HG03175 (cell line): Measurements from ENCODE around the gene MYBPHL.

Source experiments
- ATAC-seq: cut with Tn5 transposase; IDR thresholded peaks from one replicate; pipeline ENCODE4 v1.9.1; 2021; ENCODE audit warnings: mild to moderate bottlenecking, moderate library complexity; ENCODE audit not compliant: unreplicated experiment

The MYBPHL gene, protein sequence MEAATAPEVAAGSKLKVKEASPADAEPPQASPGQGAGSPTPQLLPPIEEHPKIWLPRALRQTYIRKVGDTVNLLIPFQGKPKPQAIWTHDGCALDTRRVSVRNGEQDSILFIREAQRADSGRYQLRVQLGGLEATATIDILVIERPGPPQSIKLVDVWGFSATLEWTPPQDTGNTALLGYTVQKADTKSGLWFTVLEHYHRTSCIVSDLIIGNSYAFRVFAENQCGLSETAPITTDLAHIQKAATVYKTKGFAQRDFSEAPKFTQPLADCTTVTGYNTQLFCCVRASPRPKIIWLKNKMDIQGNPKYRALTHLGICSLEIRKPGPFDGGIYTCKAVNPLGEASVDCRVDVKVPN

GRCh38 chr1:109306832-109307273, at the start of gene MYBPHL:
Gene MYBPHL, minus strand, starts transcription at chr1:109307011. Its CDS starts 20 bp downstream, at chr1:109306991.
- ATAC-seq, result no peak

DNA sequence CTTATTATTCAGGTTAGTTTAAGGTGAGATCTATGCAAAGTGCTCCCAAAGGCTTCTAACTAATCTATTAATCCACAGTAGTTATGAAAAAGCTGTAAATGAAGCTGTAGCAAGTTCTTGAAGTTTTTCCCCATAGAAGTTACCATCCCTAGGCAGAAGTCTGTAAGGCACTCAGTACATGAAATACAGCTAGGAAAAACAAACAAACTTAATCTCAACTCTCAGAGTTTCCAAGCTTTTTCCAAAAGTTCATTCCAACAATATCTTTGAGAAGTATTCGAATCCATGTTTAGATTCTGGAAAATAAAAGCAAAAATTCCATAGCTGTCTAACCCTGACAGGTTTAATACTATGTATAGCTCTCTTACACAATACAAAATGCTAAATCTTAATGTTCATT, 49.7 kb upstream of the MYBPHL start:
- no peak for ATAC-seq

DNA sequence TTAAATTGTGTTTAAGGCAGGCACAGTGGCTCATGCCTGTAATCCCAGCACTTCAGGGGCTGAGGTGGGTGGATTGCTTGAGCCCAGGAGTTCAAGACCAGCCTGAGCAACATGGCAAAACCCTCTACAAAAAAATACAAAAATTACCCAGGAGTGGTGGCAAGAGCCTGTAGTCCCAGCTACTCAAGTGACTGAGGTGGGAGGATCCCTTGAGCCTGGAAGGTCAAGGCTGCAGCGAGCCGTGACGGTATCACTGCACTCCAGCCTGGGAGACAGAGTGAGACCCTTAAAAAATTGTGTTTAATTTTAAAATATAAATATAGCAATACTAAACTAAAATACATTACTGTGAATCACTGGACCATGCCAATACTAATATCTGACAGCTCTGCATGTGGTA, 48.1 kb upstream of the MYBPHL start:
- ATAC-seq, result no peak

DNA sequence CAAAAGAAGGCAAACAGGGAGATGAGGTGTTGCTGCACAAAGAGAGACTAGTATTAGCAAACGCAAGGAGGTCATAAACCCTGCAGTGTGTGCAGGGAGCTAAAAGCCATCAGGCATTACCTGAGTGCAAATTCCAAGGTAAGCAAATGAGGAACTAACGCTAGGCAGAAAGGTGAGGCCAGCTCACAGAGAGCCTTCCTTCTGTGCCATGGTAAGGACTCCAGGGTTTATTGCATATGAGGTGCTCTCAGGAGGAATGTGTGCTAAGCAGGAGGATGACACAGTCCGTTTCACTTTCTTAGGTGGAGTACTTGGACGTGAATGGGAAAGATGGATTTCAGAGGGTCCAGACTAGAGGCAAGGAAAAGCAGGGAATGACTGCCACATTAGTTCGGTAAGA, 44.6 kb upstream of the MYBPHL start:
- no peak for ATAC-seq

DNA sequence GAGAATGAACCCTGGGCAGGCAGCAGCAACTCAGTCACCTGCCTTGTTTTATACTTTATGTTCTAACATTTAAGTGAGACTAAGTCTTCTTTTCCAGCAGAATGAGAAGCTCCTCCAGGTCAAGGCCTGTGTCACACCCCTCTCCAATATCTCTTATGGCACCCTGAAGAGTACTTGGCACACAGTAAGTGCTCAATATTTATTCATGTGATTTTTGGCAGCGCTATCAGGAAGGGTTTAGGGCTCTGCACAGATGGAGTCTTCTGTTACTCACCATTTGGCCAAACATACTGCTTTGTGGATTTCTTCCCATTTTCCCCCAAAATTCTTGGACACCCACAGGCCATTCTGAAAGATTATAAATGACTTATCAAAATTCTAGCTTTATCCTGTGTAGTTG, 43.8 kb upstream of the MYBPHL start:
- ATAC-seq, result no peak

DNA sequence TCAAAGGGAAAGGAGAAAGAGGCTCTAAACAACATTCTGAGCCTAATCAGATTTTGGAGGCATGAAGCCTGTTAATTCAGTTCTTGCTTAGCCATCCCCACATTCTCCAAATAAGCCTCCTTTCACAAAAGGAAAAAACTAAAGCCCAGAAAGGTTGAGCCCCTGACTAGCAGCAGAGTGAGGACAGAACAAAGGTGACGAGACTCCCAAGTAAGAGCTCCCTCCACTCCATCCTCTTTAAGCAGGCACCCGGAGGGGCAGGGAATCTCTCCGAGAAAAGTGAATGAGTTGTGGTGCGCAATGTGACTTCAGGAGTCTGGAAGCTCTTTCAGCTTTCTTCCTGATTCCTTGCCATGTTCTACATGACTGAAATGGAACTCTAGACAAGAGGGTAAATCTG, 43.4 kb upstream of the MYBPHL start:
- ATAC-seq, result no peak

- ATAC-seq, result no peak
These were observed 40.7 kb upstream of the MYBPHL start for GRCh38 chr1:109347511-109347910.

DNA sequence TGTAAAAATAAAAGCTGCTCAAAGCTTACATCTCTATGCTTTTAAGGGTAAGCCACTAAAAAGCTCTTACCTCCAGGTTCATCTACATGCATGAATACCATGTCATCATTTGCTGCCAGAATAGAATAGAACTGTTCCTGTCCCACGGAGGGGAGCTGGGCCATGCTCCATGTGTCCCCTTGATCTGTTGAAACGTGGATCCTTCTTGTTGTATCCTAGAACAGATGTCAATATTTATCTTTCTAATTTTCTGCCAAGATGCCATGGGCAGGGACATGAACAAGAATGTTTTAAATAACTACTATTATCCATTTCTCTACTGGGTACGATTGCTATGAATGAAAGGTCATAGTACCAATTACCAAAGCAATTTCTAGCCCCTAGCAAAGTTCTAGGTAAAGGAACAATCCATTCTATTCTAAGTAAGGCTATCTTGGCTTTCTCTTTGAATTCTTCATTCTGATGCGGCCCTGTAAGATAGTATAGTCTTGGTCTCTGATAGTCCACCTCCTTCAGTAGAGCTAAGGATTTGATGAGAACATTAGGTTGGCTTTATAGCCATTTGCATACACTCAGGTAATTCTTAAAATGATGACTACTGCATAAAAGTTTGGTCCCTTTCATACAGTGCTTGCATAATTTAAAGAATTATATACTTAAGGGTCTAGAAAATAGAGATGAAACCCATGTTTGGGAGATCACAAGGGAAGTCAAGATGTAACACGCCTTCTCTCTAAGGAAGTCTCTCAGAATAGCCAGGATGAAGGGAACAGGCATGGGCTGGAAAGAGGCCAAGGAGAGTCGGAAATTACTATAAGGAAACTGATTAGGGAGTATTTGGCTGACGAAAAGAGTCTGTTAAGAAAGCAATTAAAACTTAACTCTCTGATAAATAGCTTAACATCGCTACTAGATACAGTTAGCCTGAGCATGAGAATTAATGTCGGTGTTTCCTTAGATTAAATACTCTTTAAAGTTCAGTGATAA, 35.4 kb upstream of the MYBPHL start:
- ATAC-seq, result no peak

DNA sequence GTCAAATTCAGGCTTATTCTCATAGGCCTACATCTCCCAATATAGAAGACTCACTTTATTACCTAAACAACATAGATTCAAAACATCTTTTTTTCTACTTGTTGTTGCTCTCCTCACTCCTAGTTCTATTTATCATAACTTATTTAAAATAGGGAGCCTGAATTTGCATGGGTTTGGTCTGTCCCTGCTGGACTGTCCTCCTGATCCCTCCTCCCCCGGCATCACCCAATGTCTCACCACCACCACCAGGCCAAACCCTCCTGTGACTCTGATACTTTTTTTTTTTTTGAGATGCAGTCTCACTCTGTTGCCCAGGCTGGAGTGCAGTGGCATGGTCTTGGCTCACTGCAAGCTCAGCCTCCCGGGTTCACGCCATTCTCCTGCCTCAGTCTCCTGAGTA, 31.8 kb upstream of the MYBPHL start:
- no peak for ATAC-seq

- ATAC-seq, result no peak
These were observed 31.3 kb upstream of the MYBPHL start for GRCh38 chr1:109338091-109338490.

GRCh38 chr1:109335091-109335490, 28.3 kb upstream of the MYBPHL start:
- ATAC-seq, result no peak

DNA sequence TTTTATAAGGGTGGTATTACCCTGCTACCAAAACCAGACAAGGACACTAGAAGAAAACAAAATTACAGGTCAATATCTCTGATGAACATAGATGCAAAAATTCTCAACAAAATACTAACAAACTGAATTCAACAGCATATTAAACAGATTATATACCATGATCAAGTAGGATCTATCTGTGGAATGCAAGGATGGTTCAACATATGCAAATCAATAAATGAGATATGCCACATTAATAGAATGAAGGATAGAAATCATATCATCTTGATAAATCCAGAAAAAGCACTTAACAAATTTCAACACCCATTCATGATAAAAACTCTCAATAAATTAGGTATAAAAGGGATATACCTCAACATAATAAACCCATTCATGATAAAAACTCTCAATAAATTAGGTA, 24.3 kb upstream of the MYBPHL start:
- no peak for ATAC-seq

DNA sequence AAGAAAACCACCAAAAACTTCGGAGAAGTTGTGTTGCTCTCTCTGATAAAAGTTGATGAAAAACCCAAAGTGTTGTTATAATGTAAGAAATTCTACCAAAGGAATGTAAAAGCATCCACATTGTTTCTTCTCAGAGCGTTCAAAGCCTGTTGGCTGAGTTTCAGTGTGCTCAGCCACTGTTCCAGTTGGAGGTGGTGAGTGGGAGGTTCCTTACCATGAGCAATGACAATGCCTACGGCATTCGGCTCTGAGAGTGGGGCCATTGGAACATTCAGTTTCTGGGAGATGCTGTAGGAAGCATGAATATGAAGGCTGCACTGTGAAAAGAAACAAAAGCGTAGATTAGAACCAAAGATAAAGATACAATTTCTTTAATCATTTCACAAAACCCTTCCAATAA, 20.5 kb upstream of the MYBPHL start:
- ATAC-seq, result no peak

- no peak for ATAC-seq
These were observed 16.2 kb upstream of the MYBPHL start for GRCh38 chr1:109322974-109323373.

DNA sequence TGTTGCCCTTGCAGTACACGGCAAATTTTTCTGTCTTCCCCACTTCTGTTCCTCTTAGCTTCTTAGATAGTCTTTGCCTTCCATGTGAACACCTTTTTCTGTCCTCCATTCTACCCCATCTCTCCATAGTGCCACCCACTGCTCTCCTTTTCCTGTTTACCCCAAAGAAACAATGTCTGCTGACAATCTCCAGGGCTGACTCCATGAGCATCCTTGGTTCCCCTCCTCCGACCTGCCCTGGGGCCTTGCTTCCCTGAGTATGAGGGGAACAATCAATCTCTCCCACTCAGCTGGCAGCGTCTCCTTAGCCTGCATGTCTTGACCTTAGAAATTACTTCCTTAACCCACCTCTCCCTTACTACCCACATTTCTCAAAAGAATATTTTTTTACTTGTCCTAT, 12.3 kb upstream of the MYBPHL start:
- no peak for ATAC-seq

- ATAC-seq, result no peak
These were observed 9.7 kb upstream of the MYBPHL start for GRCh38 chr1:109316506-109316905.

- ATAC-seq, result no peak
These were observed 8.5 kb upstream of the MYBPHL start for GRCh38 chr1:109315288-109315687.

DNA sequence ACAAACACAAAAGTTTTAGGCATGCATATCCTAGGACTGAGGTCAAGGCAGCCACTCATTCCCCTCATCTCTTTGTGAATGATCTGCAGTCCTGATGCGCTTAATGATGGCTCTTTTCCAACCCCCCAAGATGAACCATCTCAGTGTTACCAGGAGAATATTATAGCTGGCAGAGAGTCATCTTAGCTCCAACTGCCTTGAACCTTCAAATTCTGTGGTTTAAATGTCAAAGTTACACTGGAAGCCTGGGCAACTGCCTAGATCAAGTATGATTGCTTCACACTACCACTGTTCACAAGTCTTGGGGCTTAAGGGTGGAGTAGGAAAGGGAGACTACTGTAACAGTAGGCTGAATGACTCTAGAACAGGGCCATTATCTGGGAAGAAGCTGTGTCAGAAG, 8.0 kb upstream of the MYBPHL start:
- ATAC-seq, result no peak

DNA sequence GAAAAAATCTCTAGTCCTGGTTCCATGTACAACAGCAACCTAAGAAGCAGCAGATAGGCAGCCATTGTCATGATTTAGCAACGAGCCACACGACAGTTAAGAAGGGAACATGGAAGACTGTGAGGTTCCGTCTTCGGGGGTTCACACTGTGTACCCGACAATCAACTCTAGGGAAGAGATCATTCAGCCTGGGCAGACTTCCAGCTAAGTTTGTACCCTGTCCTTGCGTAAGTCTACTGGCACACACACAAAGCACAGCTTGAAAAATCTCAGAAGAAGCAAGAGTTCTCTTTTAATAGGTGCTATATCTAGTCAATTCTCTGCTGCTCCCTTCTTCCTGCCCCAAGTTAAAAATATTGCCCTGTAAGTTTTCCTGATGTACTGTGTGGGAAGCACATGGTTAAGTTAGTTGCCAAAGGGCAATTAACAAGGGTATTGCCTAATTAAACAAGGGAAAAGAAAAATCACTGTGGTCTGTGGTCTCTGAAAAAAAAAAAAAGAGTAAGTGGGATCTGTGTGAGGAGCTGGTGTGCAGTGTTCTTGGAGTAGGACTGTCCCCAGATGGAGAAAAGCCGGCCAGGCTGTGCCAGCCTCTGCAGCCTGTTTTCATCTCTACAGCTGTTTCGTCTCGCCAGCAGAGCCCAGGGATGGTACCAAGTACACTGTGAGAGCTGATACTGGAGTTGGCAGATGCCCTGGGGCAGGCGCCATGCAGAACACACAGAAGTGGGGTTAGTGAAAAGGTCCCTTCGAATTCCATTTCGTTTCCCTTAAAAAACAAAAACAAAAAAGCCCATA, 6.4 kb upstream of the MYBPHL start:
- ATAC-seq, result no peak

GRCh38 chr1:109312246-109312645, 5.4 kb upstream of the MYBPHL start:
- no peak for ATAC-seq

GRCh38 chr1:109309347-109309746, 2.5 kb upstream of the MYBPHL start:
- no peak for ATAC-seq
